Measurements from ENCODE around the gene CIAO2B.
"Not testable (repeated sequence)": the region's sequence is repeated elsewhere in the genome, so short reads cannot be mapped to it uniquely, and the experiment has no call there.

- TF ChIP-seq EZH2 (IDR thresholded peaks at IDR 0.05; ENCODE audit: borderline replicate concordance, low read depth, low read length, severe bottlenecking); CTCF (IDR thresholded peaks at IDR 0.05; ENCODE audit: borderline replicate concordance, extremely low read depth, low read length, poor library complexity, severe bottlenecking): not testable (repeated sequence)
Measured at GRCh38 chr16:66956154-66956457, 21.9 kb upstream of the CIAO2B start.

All from DND-41 (cell line).